NCI-H82 treated with DMSO at 0.1 percent for 48 hours (cell line): ENCODE measurements around the gene SCN1B.
"Not testable (repeated sequence)": the region's sequence is repeated elsewhere in the genome, so short reads cannot be mapped to it uniquely, and the experiment has no call there.

ENCODE experiments used
- DNase-seq: peaks from one replicate; lab custom pipeline; 2025; ENCODE audit not compliant: unreplicated experiment; lab: John Stamatoyannopoulos, UW

SCN1B gene

DNA sequence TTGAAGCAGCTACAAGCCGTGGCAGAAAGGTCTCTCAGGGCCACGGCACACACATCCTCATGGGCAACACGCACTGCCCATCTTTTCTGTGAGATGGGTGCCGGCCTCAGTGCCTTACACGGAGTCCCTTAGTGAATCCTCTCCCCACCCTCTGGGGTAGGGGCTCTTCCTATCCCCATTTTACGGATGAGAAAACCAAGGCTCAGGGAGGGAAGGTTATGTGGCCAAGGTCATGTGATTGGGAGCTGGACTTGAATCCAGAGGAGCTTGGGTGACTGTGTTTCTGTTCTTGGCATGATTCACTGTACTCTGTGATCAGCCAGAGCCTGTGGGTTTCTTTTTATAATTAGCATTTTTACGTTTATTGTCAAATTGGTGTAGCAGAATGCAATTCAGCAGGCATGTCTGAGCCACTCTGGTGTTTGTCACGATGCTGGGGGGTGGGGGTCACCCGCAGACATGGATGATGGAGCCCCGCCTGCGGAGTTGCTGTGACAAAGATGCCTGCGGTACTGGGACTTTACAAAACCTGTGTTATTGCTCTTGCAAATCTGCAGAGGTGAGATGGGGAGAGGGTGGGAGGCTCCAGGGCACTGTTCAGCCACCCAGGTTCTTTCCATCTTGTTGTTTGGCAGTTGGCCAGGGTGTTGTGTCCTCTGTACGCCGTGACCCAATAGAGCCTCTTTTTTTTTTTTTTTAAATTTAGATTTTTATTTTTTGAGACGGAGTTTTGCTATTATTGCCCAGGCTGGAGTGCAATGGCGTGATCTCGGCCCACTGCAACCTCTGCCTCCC lies 4.5 kb downstream of the SCN1B start:
- DNase-seq, result no peak

DNA sequence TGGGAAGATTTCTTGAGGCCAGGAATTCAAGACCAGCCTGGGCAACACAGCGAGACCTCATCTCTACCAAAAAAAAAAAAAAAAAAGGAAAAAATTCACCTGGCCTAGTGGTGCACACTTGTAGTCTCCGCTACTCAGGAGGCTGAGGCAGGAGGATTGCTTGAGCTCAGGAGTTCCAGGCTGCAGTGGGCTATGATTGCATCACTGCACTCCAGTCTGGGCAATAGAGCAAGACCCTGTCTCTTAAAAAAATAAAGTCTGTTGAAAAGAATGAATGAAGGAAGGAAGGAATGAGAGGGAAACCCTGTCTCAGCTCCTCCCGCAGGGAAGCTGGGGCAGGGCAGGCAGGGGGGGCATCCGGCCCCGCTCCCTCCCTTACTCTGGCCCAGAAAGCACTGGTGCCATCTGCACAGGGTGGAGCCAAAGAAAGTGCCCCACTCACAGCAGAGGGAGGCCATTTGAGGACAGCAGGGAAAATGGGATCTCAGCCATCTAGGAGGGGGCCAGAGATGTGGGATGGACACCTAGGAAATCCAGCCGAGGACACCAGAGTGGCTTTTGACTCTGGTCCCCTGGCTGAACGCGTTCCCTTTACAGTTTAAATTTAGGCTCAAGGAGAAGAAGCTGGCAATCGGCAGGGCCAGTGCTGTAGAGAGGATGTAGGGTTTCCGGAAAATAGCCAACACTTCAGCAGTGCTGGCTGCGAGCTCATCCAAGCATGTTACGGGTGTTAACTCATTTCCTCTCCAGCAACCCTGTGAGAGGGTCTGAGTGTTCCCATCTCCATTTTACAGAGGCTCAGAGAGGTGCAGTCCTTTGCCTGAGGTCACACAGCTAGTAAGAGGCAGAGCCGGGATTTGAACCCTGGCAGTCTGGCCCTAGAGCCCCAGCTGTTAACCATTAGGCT lies 7.7 kb downstream of the SCN1B start:
- peak; percentile 39 for DNase-seq

DNA sequence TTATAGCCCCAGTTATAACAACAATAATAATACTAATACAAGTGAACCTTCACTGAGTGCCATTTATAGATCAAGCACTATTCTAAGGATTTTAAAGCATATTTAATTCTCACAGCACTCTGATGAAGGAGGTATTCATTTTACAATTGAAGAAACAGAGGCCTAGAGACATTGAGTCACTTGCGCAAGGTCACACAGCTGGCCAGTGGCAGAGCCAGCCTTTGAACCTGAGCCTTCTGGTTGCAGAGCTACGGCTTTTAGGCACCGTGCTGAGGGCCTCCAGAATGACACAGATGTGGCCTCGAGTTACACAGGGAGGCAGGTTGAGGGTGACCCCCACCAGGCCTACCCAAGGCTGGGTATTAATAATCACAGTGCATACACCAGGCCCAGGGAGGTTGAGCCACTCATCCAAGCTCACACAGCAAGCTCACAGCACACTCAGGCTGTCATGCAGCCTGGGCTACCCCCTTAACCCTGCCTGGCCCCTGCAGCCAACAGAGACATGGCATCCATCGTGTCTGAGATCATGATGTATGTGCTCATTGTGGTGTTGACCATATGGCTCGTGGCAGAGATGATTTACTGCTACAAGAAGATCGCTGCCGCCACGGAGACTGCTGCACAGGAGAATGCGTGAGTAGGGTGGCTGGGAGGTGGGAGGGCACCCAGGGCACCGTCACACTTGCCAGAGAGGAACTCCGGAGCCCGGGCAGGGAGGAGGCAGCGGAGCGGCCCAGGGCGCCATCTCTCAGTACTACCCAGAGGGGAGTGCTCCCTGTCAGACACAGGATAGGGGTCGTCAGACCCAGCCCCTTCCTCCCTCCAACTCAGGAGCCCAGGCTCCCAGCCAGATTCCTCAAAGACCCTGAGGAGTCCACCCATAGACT lies 8.6 kb downstream of the SCN1B start:
- peak; percentile 34 for DNase-seq

DNA sequence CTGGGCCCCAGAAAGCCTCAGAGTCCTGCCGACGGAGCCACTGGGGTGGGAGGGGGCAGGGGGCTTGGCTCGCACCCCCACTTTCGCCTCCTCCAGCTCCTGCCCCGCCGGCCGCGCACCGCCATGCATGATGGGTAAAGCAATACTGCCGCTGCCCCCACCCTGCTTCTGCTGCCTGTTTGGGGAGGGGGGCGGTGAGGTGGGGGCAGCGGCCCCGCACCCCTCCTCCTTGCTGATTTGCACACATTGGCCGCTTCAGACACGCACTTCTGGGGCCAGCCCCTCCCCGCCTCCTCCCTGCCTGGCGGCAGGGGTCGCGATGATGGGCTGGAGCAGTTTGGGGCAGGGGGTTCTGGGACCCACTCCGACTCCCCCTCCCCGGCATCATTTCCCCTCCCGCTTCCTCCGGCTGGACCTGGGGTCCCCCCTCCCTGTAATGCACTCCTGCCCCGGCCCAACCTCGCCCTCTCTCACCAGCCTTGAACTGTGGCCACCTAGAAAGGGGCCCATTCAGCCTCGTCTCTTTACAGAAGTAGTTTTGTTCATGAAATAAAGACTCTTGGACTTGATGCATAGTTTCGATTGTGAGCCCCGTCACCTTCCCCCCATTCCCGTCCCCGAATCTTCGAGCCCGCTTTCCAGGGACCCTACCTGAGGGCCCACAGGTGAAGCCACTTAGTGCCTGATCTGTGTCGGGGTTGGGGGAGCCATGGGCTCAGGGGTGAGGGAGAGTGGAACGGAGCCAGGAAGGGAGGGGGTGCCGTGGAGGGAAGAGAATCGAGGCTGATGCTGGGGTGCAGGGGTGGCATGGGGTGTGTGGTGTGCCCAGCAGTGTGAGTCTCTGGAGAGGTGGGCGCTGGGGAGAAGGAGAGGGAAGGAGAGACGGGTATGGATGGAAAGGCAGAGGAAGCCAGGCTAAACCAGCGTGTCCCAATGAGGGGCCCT lies 9.9 kb downstream of the SCN1B start:
- DNase-seq, result no peak

DNA sequence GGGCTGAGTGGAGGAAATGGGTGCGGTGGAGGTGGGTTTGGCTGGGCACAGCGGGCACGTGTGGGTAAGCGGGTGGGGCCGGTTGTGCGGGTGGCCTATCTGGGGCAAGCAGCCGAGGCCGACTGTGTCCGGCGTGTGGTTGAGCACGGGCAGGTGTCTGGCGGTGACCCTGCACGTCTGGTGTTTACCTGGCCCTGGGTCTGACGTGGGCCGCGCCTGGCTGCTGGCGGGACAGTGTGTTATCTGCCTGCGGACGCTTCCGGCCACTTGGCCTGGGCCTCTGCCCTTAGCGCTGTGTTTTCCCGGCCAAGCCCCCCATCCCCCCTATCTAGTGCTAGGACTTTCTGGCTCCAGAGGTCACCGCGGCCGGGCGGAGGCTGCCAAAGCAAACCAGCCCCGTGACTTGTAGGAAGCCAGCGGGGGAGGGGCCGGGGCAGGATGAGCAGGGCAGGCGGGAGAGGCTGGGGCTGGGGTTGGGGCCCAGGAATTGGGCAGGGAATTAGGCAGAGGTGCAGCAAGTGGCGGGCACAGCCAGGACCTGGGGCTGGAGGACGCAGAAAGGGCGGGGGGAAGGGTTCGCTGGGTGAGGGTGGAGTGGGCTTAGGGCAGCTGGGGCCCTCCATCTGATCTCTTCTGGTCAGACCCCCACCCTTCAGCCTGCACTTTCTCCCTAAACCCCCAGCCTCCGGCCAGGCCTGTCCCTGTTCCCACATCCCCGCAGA lies 10.7 kb downstream of the SCN1B start:
- DNase-seq, result no peak

DNA sequence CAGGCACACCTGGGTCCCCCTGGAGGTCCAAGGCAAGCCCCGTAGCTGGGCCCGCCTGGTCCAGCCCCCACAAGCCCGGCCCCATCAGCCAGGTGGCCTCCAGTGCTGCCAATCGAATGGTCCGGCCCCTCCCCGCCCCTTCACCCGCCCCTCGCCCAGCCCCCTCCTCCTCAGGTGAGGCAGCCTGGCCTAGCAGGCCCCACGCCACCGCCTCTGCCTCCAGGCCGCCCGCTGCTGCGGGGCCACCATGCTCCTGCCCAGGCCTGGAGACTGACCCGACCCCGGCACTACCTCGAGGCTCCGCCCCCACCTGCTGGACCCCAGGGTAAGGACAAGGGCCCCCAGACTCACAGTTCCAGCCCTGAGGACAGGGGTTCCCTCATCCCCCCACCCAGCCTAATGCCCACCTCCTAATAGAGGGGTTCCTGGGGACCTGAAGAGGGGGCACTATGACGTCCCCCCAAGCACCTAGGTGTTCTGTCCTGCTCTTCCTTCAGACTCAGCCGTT lies 11.3 kb downstream of the SCN1B start, which contains the start of gene HPN:
TSS of gene HPN (plus strand) at position 174 of the 508 bp plus-strand sequence. CDS start 786 bp downstream, outside the sequence.
- no peak for DNase-seq

DNA sequence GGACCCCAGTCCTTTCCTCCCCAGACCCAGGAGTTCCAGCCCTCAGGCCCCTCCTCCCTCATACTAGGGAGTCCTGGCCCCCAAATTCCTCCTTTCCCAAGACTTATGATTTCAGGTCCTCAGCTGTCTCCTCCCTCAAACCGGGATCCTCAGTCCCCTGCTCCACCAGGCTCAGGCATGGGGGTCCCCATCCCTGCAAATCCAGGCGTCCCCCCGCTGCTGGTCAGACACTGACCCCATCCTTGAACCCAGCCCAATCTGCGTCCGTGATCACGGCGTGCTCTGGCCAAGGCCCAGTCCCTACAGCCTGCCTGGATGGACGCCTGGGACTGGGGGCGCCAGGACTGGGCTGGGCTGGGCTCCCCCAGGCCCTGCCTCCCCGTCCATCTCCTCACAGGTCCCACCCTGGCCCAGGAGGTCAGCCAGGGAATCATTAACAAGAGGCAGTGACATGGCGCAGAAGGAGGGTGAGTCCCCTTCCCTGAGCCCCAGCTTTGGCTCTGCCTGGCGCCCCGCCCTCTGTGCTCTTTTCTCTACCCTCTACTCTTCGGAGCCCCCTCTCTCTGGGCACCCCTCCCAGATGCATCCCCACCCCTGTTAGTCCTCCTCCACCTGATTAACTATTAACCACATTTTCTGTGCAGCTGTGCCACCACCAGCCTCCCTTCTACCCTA lies 11.9 kb downstream of the SCN1B start:
- DNase-seq, result no peak

DNA sequence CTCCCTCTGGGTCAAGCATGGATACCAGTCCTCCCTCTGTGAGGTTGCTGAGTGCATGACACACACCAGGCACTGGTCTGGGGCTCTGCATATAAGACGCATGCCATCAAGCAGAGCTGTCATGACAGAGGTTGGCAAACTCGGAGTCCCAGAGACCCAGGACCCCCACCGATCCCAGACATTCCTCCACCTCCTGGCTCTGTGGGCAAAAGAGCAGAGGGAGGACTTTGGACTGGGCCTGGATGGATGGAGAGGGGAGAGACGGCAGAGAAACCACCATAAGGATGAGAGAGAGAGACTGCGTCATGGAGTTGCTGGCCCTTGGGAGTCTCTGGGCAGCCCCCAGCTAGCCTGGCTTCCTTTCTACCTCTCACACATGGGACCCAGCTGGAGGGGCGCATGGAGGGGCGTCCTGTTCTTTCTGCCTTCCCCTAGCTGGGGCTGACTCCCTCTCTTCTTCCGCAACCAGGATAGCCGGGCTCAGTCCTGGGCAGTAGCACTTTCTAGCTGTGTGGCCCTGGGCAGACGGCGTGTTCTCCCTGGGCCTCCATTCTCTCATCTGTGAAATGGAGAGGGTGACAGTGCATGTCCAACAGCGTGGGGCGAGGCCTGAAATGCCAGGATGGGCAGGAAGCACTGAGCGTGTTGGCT lies 12.8 kb downstream of the SCN1B start:
- DNase-seq, result no peak

DNA sequence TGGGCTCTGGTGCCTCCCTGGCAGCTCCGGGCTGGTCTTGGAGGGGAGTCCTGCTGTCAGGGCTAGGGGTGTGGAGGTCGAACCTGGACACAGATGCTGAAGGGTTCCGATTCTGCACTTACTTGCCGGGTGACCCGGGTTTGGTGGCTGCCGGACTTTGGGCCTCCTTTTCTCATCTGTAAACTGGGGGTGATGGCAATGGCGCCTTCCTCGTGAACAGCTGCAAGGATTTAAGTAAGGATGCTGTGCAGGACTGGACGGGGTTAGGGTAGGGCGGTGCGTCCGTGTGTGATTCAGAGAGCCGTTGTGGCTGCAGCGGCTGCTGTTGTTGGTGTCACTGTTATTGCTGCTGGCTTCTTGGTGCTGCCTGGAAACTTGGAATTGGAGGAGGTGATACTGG lies 13.6 kb downstream of the SCN1B start:
- DNase-seq, result no peak

DNA sequence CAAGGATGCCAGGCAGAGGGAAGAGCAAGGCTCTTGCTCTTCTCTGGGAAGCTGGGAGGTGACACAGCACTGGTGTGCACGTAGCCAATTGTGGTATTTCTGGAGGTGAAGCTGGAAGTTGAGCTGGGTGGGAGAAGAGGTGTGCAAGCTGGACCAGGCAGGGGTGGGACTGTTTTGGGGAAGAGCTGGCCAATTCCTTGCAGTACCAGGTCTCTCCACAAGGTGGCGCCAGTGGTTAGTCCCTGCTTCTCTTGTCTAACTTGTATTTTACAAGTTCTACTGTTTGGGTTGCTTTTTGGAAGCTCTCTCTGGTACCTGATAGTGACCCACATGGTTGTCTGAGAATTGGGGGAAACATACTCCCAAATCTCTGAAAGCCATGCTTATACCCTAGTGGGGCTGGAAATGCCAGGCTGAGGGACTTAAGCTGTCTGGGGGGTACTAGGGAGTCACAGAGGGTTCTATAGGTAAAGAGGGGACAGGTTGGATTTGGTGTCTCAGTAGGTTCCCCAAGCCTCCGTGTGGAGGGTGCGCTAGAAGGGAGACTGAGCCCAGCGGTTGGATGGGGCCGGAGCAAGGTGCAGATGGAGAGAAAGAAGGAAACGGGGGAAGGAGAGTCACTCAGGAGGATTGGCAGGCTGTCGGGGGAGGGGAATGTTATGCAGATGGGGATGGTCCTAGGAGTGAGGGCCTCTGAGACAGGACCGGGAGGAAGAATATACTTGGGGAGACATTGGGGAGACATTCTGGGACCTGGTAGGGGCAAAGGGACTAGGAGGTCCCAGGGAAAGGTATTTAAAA lies 14.2 kb downstream of the SCN1B start:
- peak; percentile 27 for DNase-seq

DNA sequence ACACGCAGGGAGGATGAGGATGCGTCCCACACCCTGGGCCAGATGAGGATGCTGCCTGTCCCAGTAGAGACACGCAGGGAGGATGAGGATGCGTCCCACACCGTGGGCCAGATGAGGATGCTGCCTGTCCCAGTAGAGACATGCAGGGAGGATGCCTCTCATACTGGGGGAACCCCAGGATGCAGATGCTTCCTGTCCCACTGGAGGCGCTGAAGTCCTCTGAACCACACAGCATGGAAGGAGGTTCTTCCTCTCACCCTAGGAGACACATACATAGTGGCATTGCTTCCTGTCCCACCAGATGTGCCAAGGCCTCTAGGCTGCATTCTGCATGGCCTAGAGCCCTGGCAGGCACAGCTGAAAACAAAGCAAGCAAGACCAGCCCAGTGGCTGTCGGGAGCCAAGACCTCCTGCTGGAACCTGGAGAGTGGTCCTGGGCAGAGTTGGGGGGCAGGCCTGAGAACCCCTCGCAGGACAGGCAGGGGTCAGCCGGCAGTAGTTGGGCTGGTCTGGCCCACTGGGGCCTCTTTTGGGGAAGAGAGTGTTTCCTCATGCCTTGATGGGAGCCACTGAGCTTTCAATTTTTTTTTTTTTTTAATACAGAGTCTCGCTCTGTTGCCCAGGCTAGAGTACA lies 15.5 kb downstream of the SCN1B start:
- no peak for DNase-seq

DNA sequence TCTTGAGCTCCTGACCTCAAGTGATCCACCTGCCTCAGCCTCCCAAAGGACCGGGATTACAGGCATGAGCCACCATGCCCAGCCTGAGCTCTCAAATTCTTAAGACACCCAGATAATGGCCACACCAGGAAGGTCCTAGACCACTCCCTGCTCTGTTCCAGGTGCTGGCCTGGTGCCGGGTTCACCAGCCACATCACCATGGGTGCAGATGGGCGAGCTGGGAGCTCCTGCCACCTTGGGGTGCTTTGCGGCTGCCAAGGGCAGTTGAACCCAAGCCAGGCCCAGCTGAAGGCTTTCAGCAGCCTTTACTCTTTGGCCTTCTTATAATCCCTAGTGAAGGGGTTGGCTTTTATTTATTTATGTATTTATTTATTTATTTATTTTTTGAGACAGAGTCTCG lies 16.2 kb downstream of the SCN1B start:
- DNase-seq, result no peak

DNA sequence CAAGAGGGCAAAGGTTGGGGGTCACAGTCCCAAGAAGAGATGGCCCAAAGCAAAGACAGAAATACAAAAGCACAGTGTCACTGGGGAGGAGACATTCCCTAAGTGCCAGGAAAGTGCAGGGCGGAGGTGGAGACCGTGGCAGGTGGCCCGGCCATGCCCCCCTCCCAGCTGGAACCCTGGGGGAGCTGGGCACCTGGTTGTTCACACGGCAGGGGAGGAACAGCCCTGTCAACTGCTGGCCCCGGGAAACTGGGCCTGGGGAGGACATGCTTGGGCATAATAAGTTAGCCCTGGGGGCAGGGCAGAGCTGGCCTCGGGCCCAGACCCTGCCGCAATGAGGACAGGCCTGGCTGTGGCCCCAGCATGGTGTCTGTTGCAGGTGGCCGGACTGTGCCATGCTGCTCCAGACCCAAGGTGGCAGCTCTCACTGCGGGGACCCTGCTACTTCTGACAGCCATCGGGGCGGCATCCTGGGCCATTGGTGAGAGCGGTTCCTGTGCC lies 18.7 kb downstream of the SCN1B start:
- DNase-seq, result no peak

DNA sequence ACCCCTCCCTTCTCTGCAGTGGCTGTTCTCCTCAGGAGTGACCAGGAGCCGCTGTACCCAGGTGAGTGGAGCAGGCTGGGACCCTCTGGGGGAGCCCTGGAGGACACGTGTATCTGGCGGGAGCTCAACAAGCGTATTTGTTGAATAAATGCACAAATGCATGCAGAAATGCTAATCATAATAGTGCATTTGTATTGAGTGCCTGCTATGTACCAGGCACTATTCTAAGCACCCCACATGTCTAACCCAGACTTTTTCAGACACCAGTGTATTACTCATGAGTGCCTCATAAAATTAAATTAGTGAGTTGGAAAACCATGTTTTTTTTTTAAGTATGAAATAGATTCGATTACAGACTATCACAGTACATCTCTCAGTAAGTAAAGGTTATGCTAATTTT lies 19.2 kb downstream of the SCN1B start:
- DNase-seq, result no peak

DNA sequence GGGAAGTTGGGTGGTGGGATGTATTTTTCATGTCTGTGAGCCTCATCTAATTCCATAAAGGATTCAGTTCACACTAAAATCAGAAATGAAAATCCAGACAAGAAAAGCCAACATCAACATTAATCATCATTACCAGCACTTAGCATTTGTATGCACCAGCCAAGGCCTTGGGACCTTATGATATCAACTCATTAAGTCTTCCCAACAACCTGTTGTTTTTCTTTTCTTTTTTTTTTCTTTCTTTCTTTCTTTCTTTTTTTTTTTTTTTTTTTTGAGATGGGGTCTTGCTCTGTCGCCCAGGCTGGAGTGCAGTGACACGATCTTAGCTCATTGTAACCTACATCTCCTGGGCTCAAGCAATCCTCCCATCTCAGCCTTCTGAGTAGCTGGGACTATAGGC lies 20.4 kb downstream of the SCN1B start:
- not testable (repeated sequence) for DNase-seq

DNA sequence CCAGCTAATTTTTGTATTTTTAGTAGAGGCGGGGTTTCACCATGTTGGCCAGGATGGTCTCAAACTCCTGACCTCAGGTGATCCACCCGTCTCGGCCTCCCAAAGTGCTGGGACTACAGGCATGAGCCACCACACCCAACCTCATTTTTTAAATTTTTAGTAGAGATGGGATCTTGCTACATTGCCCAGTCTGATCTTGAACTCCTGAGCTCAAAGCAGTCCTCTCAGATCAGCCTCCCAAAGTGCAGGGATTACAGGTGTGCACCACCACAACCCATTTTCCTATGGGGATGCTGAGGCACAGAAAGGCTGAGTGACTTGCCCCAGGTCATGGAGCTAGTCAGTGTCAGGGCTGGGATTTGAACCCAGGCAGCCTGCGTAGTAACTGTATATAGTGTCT lies 21.0 kb downstream of the SCN1B start:
- not testable (repeated sequence) for DNase-seq

DNA sequence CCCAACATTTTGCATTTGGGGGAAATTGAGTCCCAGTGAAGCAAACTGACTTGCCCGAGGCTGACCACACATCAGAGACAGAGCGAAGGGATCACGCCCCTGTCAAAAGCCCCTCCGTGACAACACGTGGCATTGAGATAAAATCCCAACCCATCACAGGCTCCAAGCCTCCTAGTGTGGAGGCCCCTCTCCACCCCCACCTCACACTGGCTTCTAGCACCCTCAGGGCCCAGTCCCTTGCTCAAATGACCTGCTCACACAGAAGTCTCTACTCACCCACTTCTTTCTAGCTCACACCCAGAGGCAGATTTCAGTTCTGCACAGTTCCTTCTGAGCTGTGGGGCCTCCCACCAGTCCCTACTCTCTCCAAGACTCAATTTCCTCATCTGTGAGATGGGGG lies 21.5 kb downstream of the SCN1B start:
- DNase-seq, result no peak
